ENCODE data around the gene LGSN.
"Not testable (repeated sequence)": the region's sequence is repeated elsewhere in the genome, so short reads cannot be mapped to it uniquely, and the experiment has no call there.

The LGSN gene

DNA sequence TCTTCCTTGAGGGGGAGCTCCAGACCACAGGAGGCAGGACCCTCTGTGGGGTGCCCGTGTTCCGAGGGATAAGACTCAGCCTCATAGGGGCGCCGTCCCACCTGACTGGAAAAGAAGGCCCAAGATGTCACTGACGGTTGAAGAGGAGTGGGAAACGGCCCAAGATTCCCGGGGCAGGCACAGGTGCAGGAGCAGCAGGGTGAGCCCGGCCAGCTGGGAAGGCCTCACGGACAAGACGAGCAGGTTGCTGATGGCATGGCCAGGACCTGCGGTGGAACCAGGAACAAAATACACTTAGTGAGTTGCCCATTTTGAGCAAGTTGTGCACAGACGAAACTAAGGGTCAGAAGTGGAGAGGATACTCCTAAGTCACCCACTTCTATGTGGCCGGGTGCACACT is 89.8 kb downstream of the LGSN start:
- DNase-seq, result not testable (repeated sequence)

DNA sequence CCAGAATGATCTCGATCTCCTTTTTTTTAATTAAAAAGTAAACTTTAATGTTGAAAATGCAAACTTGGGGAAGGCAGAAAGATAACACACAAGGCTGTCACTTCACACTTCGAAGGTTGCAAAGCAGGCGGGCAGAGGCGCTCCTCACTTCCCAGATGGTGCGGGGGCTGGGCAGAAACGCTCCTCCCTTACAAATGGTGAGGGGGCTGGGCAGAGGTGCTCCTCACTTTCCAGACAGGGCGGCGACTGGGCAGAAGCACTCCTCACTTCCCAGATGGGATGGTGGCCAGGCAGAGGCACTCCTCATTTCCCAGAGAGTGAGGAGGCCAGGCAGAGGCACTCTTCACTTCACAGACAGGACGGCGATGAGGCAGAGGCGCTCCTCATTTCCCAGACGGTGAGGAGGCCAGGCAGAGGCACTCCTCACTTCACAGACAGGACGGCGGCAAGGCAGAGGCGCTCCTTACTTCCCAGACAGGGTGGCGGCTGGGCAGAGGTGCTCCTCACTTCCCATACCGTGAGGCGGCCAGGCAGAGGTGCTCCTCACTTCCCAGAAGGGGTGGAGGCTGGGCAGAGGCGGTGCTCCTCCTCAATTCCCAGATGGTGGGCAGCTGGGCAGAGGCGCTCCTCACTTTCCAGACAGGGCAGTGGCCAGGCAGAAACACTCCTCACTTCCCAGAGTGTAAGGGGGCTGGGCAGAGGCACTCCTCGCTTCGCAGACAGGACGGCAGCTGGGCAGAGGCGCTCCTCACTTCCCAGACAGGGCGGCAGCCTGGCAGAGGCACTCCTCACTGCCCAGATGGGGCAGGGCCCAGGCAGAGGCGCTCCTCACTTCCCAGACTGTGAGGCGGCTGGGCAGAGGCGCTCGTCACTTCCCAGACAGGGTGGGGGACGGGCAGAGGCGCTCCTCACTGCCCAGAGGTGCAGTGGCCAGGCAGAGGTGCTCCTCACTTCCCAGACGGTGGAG is 91.6 kb downstream of the LGSN start:
- not testable (repeated sequence) for DNase-seq

DNA sequence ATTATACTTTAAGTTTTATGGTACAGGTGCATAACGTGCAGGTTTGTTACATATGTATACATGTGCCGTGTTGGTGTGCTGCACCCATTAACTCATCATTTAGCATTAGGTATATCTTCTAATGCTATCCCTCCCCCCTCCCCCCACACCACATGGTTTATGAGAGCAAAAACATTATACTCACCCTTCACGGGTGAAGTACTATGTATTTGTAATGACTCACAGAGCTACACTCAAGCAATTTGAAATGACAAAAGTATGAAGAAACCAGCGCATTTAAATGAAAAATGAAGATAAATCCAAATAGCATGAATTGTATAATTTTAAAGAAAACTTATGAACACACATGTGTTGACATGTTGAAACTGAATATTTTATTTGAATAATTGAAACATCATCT is 93.8 kb downstream of the LGSN start:
- not testable (repeated sequence) for DNase-seq

Measured in 8988T (cell line).